CD4-positive, alpha-beta T cell (primary cell): ENCODE measurements around the gene EML4. TPM values are rescaled to one million over a fixed set of nuclear protein-coding genes. Genes with fewer than 3 reads are reported as not detected.
A peak's percentile ranks its signal among the peaks of the same experiment; 100 is the strongest.

Experiments
- ATAC-seq: fragments of 200-7000 bp; cut with Tn5 transposase; one replicate; pipeline ENCODE4 v1.10.0; 2022; ENCODE audit warnings: mild to moderate bottlenecking; ENCODE audit not compliant: poor library complexity
- CTCF ChIA-PET: fragments of 350-600 bp; sonication (Branson Sonifier 250); formaldehyde crosslinking; loops from one replicate; lab custom pipeline; 2021; ENCODE audit warnings: antibody characterized with exemption, inconsistent platforms; lab: Charles Lee
- POLR2A ChIA-PET: fragments of 350-600 bp; sonication (Branson Sonifier 250); formaldehyde crosslinking; loops from one replicate; lab custom pipeline; 2021; ENCODE audit warnings: antibody characterized with exemption, inconsistent platforms; lab: Charles Lee
- DNase-seq, 14 experiments: peaks; one replicate each; pipeline ENCODE4 v3.0.0-alpha.2; 2013 to 2020; ENCODE audit warnings: mixed read lengths in 2 of 14
- H3K27ac ChIP-seq, 2 donors: one replicate each; pipeline versions ENCODE4 v1.5.1 to v1.7.0; 2013; ENCODE audit warnings: low read length in 2 of 2, low read depth in 1 of 2, mild to moderate bottlenecking in 1 of 2
- H3K27me3 ChIP-seq, 2 experiments: 1 replicate in 1 of 2; 2 replicates in 1 of 2; pipeline versions ENCODE4 v1.6.1 to v1.7.0; 2013; ENCODE audit warnings: low read length in 2 of 2, control low read depth in 1 of 2, mild to moderate bottlenecking in 1 of 2, moderate library complexity in 1 of 2; ENCODE audit not compliant: insufficient read depth in 2 of 2, control insufficient read depth in 1 of 2
- H3K36me3 ChIP-seq: one replicate; pipeline ENCODE4 v1.6.1; 2013; ENCODE audit warnings: low read length, control low read depth; ENCODE audit not compliant: insufficient read depth
- H3K4me1 ChIP-seq: one replicate; pipeline ENCODE4 v1.6.1; 2013; ENCODE audit warnings: low read length, control low read depth; ENCODE audit not compliant: insufficient read depth
- H3K4me3 ChIP-seq: one replicate; pipeline ENCODE4 v1.5.1; 2013; ENCODE audit warnings: mild to moderate bottlenecking, low read length, moderate library complexity
- H3K9me3 ChIP-seq, 2 experiments: 1 replicate in 1 of 2; 2 replicates in 1 of 2; pipeline versions ENCODE4 v1.6.1 to v1.7.0; 2013; ENCODE audit warnings: low read length in 2 of 2, mild to moderate bottlenecking in 2 of 2, control low read depth in 1 of 2, moderate library complexity in 1 of 2; ENCODE audit not compliant: control insufficient read depth in 1 of 2, insufficient read depth in 1 of 2
- H3K27ac Mint-ChIP-seq: one replicate; pipeline ENCODE4 v1.8.0; 2020; ENCODE audit warnings: mixed read lengths
- H3K27me3 Mint-ChIP-seq: one replicate; pipeline ENCODE4 v1.8.0; 2021; ENCODE audit warnings: mixed read lengths
- H3K36me3 Mint-ChIP-seq: one replicate; pipeline ENCODE4 v1.8.0; 2021; ENCODE audit warnings: low read depth, mixed read lengths
- H3K4me1 Mint-ChIP-seq: one replicate; pipeline ENCODE4 v1.8.0; 2021; ENCODE audit warnings: low read depth, mixed read lengths
- H3K4me3 Mint-ChIP-seq: one replicate; pipeline ENCODE4 v1.8.0; 2020; ENCODE audit warnings: mild to moderate bottlenecking, mixed read lengths
- H3K9me3 Mint-ChIP-seq: one replicate; pipeline ENCODE4 v1.8.0; 2020; ENCODE audit warnings: mixed read lengths
- intact Hi-C, 2 experiments: fragments of 100-400 bp; cut with DNase I in 1 of 2; cut with micrococcal nuclease in 1 of 2; formaldehyde crosslinking; loops; one replicate each; pipeline versions ENCODE4 v1.15.1 to v1.9.0; 2023 to 2025; cut with DNase I, micrococcal nuclease
- total RNA-seq, 174 experiments: library from RNA in 2 of 174; stranded (reverse) in 2 of 174; gene quantifications; one replicate each; pipeline ENCODE4 v1.2.3 and lab custom pipeline; 2021 to 2026
- TF ChIP-seq, protein P1 (sequence below): fragments of 200-600 bp; IDR thresholded peaks from one replicate; pipeline ENCODE4 v1.8.0; 2022; ENCODE audit warnings: antibody characterized with exemption, mild to moderate bottlenecking

The EML4 gene
- total RNA-seq, 2 experiments from 2014 or later: 219 to 228 TPM

DNA sequence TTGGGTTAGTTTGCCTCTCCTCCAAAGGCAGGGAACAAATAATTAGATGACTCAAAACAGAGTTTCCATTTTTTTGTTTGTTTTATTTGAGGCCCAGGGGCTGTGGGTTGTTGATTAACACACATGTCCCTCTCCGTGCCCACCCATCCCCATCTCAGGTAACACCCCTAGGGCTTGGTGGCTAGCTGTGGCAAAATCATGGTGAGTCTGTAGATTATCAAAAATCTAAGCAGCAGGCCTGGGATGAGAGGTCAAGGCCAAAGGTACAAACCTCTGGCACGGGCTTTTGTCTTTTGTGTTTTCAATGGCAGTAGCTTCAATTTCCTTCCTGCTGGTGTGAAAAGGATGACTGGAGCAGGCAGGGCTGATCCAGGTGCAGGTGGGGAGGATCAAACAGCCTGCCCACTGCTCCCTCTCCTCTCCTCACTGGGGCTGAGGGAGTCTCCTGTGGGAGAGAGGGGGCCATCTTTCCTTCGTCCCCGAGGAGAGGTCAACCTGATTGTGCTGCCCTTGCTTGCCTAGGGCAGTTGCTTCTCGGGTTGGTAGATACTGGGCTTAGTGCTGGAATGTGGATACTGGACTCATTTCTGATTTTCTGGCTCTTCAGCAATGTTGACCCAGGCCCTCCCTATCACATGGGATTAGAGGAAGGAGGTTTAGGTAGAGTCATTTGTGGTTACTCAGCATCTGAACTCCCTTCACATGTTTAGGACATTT, 31.9 kb upstream of the EML4 start:
- Mint-ChIP-seq H3K9me3 (no peaks in the 10 kb centered on the region), H3K36me3 (no peaks in the 10 kb centered on the region), H3K27me3 (no peaks in the 10 kb centered on the region), H3K4me1 (peaks cover 80% of the 10 kb centered on the region), H3K4me3 (no peak overlapping the region), H3K27ac (peak overlapping the region; percentile 87)
- no peak for DNase-seq
- CTCF ChIA-PET: interaction anchor here (0.8 kb wide), 1 partner anchor 54 kb away, joined by 3 read pairs; no protein-coding TSS in a partner anchor
- no peak overlapping the region for H3K4me3 ChIP-seq
- no peak for ATAC-seq
- H3K27ac ChIP-seq: no peak overlapping the region
- intact Hi-C loops: no loop called here
- H3K36me3 ChIP-seq: no peaks in the 10 kb centered on the region
- TF ChIP-seq, protein P1, sequence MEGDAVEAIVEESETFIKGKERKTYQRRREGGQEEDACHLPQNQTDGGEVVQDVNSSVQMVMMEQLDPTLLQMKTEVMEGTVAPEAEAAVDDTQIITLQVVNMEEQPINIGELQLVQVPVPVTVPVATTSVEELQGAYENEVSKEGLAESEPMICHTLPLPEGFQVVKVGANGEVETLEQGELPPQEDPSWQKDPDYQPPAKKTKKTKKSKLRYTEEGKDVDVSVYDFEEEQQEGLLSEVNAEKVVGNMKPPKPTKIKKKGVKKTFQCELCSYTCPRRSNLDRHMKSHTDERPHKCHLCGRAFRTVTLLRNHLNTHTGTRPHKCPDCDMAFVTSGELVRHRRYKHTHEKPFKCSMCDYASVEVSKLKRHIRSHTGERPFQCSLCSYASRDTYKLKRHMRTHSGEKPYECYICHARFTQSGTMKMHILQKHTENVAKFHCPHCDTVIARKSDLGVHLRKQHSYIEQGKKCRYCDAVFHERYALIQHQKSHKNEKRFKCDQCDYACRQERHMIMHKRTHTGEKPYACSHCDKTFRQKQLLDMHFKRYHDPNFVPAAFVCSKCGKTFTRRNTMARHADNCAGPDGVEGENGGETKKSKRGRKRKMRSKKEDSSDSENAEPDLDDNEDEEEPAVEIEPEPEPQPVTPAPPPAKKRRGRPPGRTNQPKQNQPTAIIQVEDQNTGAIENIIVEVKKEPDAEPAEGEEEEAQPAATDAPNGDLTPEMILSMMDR: no peak
- peaks cover 95% of the 10 kb centered on the region for H3K4me1 ChIP-seq
- POLR2A ChIA-PET: interaction anchor here (0.6 to 6.4 kb wide), 3 partner anchors 31 to 246 kb away, joined by 4 to 180 read pairs (median 13); no protein-coding TSS in a partner anchor
- no peaks in the 10 kb centered on the region for H3K9me3 ChIP-seq
- no peaks in the 10 kb centered on the region for H3K27me3 ChIP-seq

DNA sequence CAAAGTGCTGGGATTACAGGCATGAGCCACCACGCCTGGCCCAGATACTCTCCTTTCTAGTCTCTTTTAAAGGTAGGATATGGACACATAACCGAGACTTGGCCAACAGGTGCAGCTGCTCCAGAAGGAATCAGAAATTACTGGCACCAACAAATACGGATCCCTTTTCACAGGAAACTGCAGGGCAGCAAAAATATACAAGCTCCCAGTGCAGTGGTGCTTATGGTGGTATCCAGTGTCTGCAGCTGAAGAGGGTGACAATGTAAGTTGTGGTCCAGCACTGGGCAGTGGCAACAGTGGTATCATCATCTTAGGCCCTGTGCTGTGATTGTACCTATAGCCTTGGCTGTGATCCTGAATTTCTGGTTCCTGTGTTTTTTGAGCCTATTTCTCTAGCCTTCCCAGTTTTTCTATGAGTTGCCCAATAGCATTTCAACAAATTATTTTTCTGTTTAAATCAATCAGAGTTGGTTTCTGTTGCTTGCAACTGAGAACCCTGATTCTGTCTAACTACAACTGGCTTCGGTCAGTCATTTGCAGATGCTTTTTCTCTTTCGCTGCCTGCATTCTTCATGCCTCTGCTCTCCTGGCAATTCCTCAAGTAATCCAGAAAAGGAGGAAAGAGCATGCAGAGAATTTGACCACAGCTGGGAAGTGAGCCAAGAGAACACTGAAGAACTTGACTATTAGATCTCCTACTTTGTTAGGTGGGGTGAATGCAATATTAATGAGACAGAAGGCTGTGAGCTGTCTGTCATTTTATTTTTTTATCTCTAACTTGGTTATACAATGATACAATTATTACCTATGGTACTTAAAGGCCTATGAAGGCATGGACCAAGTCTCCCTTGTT, 30.8 kb upstream of the EML4 start:
- Mint-ChIP-seq H3K27me3 (no peaks in the 10 kb centered on the region), H3K9me3 (no peaks in the 10 kb centered on the region), H3K27ac (peak overlapping the region; percentile 58), H3K4me1 (peaks cover 80% of the 10 kb centered on the region), H3K36me3 (no peaks in the 10 kb centered on the region), H3K4me3 (no peak overlapping the region)
- no peak overlapping the region for H3K4me3 ChIP-seq
- TF ChIP-seq, protein P1: no peak
- ChIA-PET POLR2A (interaction anchor here (0.8 to 1.1 kb wide), 3 partner anchors 10 to 35 kb away, joined by 3 to 6 read pairs (median 4); no protein-coding TSS in a partner anchor), CTCF (interaction anchor here (0.6 to 1.0 kb wide), 2 partner anchors 43 to 158 kb away, joined by 3 read pairs; no protein-coding TSS in a partner anchor)
- no peaks in the 10 kb centered on the region for H3K36me3 ChIP-seq
- no peak overlapping the region for H3K27ac ChIP-seq
- DNase-seq: no peak
- no peak for ATAC-seq
- peaks cover 92% of the 10 kb centered on the region for H3K4me1 ChIP-seq
- intact Hi-C loops: no loop called here
- no peaks in the 10 kb centered on the region for H3K9me3 ChIP-seq
- H3K27me3 ChIP-seq: no peaks in the 10 kb centered on the region

GRCh38 chr2:42139101-42139500, 30.1 kb upstream of the EML4 start:
- Mint-ChIP-seq H3K9me3 (no peaks in the 10 kb centered on the region), H3K4me1 (peaks cover 79% of the 10 kb centered on the region), H3K27ac (peak overlapping the region; percentile 58), H3K36me3 (no peaks in the 10 kb centered on the region), H3K4me3 (no peak overlapping the region), H3K27me3 (no peaks in the 10 kb centered on the region)
- ChIA-PET POLR2A (interaction anchor here (0.8 to 1.1 kb wide), 3 partner anchors 11 to 34 kb away, joined by 3 to 6 read pairs (median 4); no protein-coding TSS in a partner anchor), CTCF (interaction anchor here (1.0 to 1.5 kb wide), 2 partner anchors 44 to 57 kb away, joined by 3 to 4 read pairs; no protein-coding TSS in a partner anchor)
- intact Hi-C loops: no loop called here
- no peak overlapping the region for H3K4me3 ChIP-seq
- no peak overlapping the region for H3K27ac ChIP-seq
- ATAC-seq (no peak), DNase-seq (no peak)
- H3K27me3 ChIP-seq: no peaks in the 10 kb centered on the region
- H3K4me1 ChIP-seq: peaks cover 85% of the 10 kb centered on the region
- H3K9me3 ChIP-seq: no peaks in the 10 kb centered on the region
- H3K36me3 ChIP-seq: no peaks in the 10 kb centered on the region
- TF ChIP-seq, protein P1: no peak
